WTC11 (cell line): Measurements from ENCODE around the gene MOV10. TPM values are rescaled to one million over a fixed set of nuclear protein-coding genes. Genes with fewer than 3 reads are reported as not detected.
"Not testable (repeated sequence)": the region's sequence is repeated elsewhere in the genome, so short reads cannot be mapped to it uniquely, and the experiment has no call there.

ENCODE experiments used
- ATAC-seq: fragments of 200-7000 bp; cut with Tn5 transposase; 2 replicates; pipeline ENCODE4 v1.10.0; 2021; ENCODE audit warnings: mild to moderate bottlenecking, moderate library complexity
- CTCF ChIA-PET: fragments of 300-600 bp; sonication (Branson Sonifier 250); formaldehyde crosslinking; loops from one replicate; lab custom pipeline; 2021; ENCODE audit warnings: antibody characterized with exemption; lab: Charles Lee
- POLR2A ChIA-PET: fragments of 350-600 bp; sonication (Branson Sonifier 250); formaldehyde crosslinking; loops from one replicate; lab custom pipeline; 2021; ENCODE audit warnings: antibody characterized with exemption; lab: Charles Lee
- DNase-seq: peaks from one replicate; pipeline ENCODE4 v3.0.0; 2021; ENCODE audit warnings: low spot score
- H3K27ac Mint-ChIP-seq: 2 replicates; pipeline ENCODE4 v1.8.0; 2021; ENCODE audit warnings: mixed read lengths
- H3K27me3 Mint-ChIP-seq: 2 replicates; pipeline ENCODE4 v1.8.0; 2021; ENCODE audit warnings: low read depth, mild to moderate bottlenecking, moderate library complexity, mixed read lengths
- H3K36me3 Mint-ChIP-seq: 2 replicates; pipeline ENCODE4 v1.8.0; 2021; ENCODE audit warnings: mixed read lengths
- H3K4me1 Mint-ChIP-seq: 2 replicates; pipeline ENCODE4 v1.8.0; 2022; ENCODE audit warnings: mixed read lengths
- H3K4me3 Mint-ChIP-seq: 2 replicates; pipeline ENCODE4 v1.8.0; 2021; ENCODE audit warnings: mild to moderate bottlenecking, moderate library complexity, mixed read lengths
- H3K9me3 Mint-ChIP-seq: 2 replicates; pipeline ENCODE4 v1.8.0; 2021; ENCODE audit warnings: mixed read lengths
- AFF4 ChIP-seq: sonication (generic); formaldehyde crosslinking; IDR thresholded peaks from 2 replicates; pipeline ENCODE4 v1.8.1; 2023; ENCODE audit warnings: mild to moderate bottlenecking, missing genetic modification reagents, borderline replicate concordance
- ATF1 ChIP-seq: sonication (generic); formaldehyde crosslinking; IDR thresholded peaks from 2 replicates; pipeline ENCODE4 v1.8.1; 2023; ENCODE audit warnings: mild to moderate bottlenecking, moderate library complexity, missing genetic modification reagents
- CBFB ChIP-seq: sonication (generic); formaldehyde crosslinking; IDR thresholded peaks from 2 replicates; pipeline ENCODE4 v1.8.1; 2022; ENCODE audit warnings: mild to moderate bottlenecking, low read depth, missing genetic modification reagents
- KAT7 ChIP-seq: sonication (generic); formaldehyde crosslinking; IDR thresholded peaks from 2 replicates; pipeline ENCODE4 v1.8.1; 2023; ENCODE audit warnings: missing genetic modification reagents, mild to moderate bottlenecking, borderline replicate concordance
- NFYB ChIP-seq: sonication (generic); formaldehyde crosslinking; conservative IDR thresholded peaks from 2 replicates; pipeline ENCODE4 v1.8.0; 2022; ENCODE audit warnings: low read depth, missing genetic modification reagents
- OVOL2 ChIP-seq: fragments of 250-450 bp; sonication (Bioruptor Pico); IDR thresholded peaks from 2 replicates; pipeline ENCODE4 v1.9.0; 2021; ENCODE audit warnings: mild to moderate bottlenecking, borderline replicate concordance
- RORB ChIP-seq: fragments of 250-450 bp; sonication (Bioruptor Pico); IDR thresholded peaks from 2 replicates; pipeline ENCODE4 v1.9.0; 2021; ENCODE audit warnings: mild to moderate bottlenecking
- SP1 ChIP-seq: sonication (generic); formaldehyde crosslinking; conservative IDR thresholded peaks from 2 replicates; pipeline ENCODE4 v1.8.1; 2022; ENCODE audit warnings: missing genetic modification reagents
- TCF7 ChIP-seq: sonication (generic); formaldehyde crosslinking; IDR thresholded peaks from 2 replicates; pipeline ENCODE4 v1.8.0; 2022; ENCODE audit warnings: mild to moderate bottlenecking, low read depth, missing genetic modification reagents, moderate library complexity
- ZNF232 ChIP-seq: sonication (generic); formaldehyde crosslinking; IDR thresholded peaks from 2 replicates; pipeline ENCODE4 v1.8.0; 2022; ENCODE audit warnings: mild to moderate bottlenecking, missing genetic modification reagents
- ZNF423 ChIP-seq: fragments of 250-450 bp; sonication (Bioruptor Pico); IDR thresholded peaks from 2 replicates; pipeline ENCODE4 v2.1.2; 2022; ENCODE audit warnings: mild to moderate bottlenecking, moderate library complexity
- ZSCAN18 ChIP-seq: fragments of 250-450 bp; sonication (Bioruptor Pico); IDR thresholded peaks from 2 replicates; pipeline ENCODE4 v2.1.2; 2022; ENCODE audit warnings: mild to moderate bottlenecking, moderate library complexity
- total RNA-seq: library from RNA; stranded (reverse); gene quantifications from 3 replicates; pipeline ENCODE4 v1.2.3, GENCODE V29; 2021
- TF ChIP-seq, protein P1 (sequence below): fragments of 250-450 bp; sonication (Bioruptor Pico); IDR thresholded peaks from 2 replicates; pipeline ENCODE4 v1.9.0; 2021; ENCODE audit warnings: mild to moderate bottlenecking, borderline replicate concordance
- TF ChIP-seq, protein P2 (sequence below): sonication (generic); formaldehyde crosslinking; IDR thresholded peaks from 2 replicates; pipeline ENCODE4 v1.8.0; 2023; ENCODE audit warnings: missing genetic modification reagents, mild to moderate bottlenecking, borderline replicate concordance

MOV10 gene
- total RNA-seq, 1 experiment from 2014 or later = 80.7 TPM

DNA sequence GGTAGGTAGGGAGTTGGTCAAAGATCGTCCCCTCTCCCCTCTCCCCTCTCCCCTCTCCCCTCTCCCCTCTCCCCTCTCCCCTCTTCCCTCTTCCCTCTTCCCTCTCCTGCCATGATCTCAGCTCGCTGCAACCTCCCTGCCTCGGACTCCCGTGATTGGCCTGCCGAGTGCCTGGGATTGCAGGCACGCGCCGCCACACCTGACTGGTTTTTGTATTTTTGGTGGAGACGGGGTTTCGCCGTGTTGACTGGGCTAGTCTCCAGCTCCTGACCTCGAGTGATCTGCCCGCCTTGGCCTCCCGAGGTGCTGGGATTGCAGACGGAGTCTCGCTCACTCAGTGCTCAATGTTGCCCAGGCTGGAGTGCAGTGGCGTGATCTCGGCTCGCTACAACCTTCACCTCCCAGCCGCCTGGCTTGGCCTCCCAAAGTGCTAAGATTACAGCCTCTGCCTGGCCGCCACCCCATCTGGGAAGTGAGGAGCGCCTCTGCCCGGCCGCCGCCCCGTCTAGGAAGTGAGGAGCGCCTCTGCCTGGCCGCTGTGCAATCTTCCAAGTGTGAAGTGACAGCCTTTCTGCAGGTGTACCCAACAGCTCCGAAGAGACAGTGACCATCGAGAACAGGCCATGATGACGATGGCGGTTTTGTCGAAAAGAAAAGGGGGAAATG, 54.0 kb downstream of the MOV10 start:
- POLR2A ChIA-PET, H3K4me1 Mint-ChIP-seq, H3K36me3 Mint-ChIP-seq, H3K4me3 Mint-ChIP-seq, H3K9me3 Mint-ChIP-seq, DNase-seq, H3K27ac Mint-ChIP-seq, ATAC-seq: not testable (repeated sequence)
- H3K27me3 Mint-ChIP-seq = peaks cover 33% of the 10 kb centered on the region
- CTCF ChIA-PET = interaction anchor here (0.6 to 1.4 kb wide), 3 partner anchors 9 to 130 kb away, joined by 3 to 6 read pairs (median 3); partner anchors contain the start of gene PPM1J

DNA sequence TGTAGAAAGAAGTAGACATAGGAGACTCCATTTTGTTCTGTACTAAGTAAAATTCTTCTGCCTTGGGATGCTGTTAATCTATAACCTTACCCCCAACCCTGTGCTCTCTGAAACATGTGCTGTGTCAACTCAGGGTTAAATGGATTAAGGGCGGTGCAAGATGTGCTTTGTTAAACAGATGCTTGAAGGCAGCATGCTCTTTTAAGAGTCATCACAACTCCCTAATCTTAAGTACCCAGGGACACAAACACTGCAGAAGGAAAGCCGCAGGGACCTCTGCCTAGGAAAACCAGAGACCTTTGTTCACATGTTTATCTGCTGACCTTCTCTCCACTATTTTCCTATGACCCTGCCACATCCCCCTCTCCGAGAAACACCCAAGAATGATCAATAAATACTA, 54.6 kb downstream of the MOV10 start:
- CTCF ChIA-PET = interaction anchor here (0.7 to 1.4 kb wide), 3 partner anchors 13 to 165 kb away, joined by 3 to 6 read pairs (median 4); partner anchors contain the start of gene PPM1J
- ATAC-seq, H3K4me1 Mint-ChIP-seq, H3K36me3 Mint-ChIP-seq, H3K9me3 Mint-ChIP-seq, DNase-seq, POLR2A ChIA-PET, H3K27ac Mint-ChIP-seq, H3K4me3 Mint-ChIP-seq: not testable (repeated sequence)
- H3K27me3 Mint-ChIP-seq = peaks cover 33% of the 10 kb centered on the region

- CTCF ChIA-PET = interaction anchor here (0.6 to 1.7 kb wide), 6 partner anchors 11 to 854 kb away, joined by 3 to 6 read pairs (median 3); partner anchors contain the start of gene PPM1J
- H3K4me1 Mint-ChIP-seq = peaks cover 6% of the 10 kb centered on the region; the same call in 1 of the 2 replicates
- DNase-seq (no peak), ATAC-seq (no peak)
- no peak overlapping the region for H3K27ac Mint-ChIP-seq
- POLR2A ChIA-PET = no interaction called here
- peaks cover 34% of the 10 kb centered on the region for H3K27me3 Mint-ChIP-seq
- no peaks in the 10 kb centered on the region for H3K9me3 Mint-ChIP-seq
- 0 out of 2 replicates have a peak, but pooled peaks cover 3% of the 10 kb centered on the region for H3K36me3 Mint-ChIP-seq
- H3K4me3 Mint-ChIP-seq = no peak overlapping the region
- TF ChIP-seq CBFB (CRISPR knock-in tag) = no peak
- TF ChIP-seq NFYB (CRISPR knock-in tag) = no peak
- TF ChIP-seq ATF1 (CRISPR knock-in tag) = no peak
- TF ChIP-seq SP1 (CRISPR knock-in tag) = no peak
- TF ChIP-seq, protein P1, sequence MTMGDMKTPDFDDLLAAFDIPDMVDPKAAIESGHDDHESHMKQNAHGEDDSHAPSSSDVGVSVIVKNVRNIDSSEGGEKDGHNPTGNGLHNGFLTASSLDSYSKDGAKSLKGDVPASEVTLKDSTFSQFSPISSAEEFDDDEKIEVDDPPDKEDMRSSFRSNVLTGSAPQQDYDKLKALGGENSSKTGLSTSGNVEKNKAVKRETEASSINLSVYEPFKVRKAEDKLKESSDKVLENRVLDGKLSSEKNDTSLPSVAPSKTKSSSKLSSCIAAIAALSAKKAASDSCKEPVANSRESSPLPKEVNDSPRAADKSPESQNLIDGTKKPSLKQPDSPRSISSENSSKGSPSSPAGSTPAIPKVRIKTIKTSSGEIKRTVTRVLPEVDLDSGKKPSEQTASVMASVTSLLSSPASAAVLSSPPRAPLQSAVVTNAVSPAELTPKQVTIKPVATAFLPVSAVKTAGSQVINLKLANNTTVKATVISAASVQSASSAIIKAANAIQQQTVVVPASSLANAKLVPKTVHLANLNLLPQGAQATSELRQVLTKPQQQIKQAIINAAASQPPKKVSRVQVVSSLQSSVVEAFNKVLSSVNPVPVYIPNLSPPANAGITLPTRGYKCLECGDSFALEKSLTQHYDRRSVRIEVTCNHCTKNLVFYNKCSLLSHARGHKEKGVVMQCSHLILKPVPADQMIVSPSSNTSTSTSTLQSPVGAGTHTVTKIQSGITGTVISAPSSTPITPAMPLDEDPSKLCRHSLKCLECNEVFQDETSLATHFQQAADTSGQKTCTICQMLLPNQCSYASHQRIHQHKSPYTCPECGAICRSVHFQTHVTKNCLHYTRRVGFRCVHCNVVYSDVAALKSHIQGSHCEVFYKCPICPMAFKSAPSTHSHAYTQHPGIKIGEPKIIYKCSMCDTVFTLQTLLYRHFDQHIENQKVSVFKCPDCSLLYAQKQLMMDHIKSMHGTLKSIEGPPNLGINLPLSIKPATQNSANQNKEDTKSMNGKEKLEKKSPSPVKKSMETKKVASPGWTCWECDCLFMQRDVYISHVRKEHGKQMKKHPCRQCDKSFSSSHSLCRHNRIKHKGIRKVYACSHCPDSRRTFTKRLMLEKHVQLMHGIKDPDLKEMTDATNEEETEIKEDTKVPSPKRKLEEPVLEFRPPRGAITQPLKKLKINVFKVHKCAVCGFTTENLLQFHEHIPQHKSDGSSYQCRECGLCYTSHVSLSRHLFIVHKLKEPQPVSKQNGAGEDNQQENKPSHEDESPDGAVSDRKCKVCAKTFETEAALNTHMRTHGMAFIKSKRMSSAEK (CRISPR knock-in tag) = no peak
- no peak for TF ChIP-seq KAT7 (CRISPR knock-in tag)
- no peak for TF ChIP-seq ZNF423
- TF ChIP-seq TCF7 (CRISPR knock-in tag) = no peak
- TF ChIP-seq ZNF232 = no peak
- TF ChIP-seq, all 79 proteins: peak for 0
These were observed 55.5 kb downstream of the MOV10 start for GRCh38 chr1:112729909-112730308.

GRCh38 chr1:112731451-112731850, 57.0 kb downstream of the MOV10 start:
- 0 out of 2 replicates have a peak, but pooled peaks cover 3% of the 10 kb centered on the region for H3K36me3 Mint-ChIP-seq
- DNase-seq = no peak
- H3K4me1 Mint-ChIP-seq = peaks cover 6% of the 10 kb centered on the region; the same call in 1 of the 2 replicates
- no peak for ATAC-seq
- no peaks in the 10 kb centered on the region for H3K9me3 Mint-ChIP-seq
- POLR2A ChIA-PET = no interaction called here
- no peak overlapping the region for H3K27ac Mint-ChIP-seq
- H3K27me3 Mint-ChIP-seq = peaks cover 34% of the 10 kb centered on the region
- CTCF ChIA-PET = interaction anchor here (1.5 kb wide), 1 partner anchor 13 kb away, joined by 3 read pairs; a partner anchor contains a TSS
- no peak overlapping the region for H3K4me3 Mint-ChIP-seq
- no peak for TF ChIP-seq AFF4
- no peak for TF ChIP-seq OVOL2 (CRISPR knock-in tag)
- TF ChIP-seq, protein P2, sequence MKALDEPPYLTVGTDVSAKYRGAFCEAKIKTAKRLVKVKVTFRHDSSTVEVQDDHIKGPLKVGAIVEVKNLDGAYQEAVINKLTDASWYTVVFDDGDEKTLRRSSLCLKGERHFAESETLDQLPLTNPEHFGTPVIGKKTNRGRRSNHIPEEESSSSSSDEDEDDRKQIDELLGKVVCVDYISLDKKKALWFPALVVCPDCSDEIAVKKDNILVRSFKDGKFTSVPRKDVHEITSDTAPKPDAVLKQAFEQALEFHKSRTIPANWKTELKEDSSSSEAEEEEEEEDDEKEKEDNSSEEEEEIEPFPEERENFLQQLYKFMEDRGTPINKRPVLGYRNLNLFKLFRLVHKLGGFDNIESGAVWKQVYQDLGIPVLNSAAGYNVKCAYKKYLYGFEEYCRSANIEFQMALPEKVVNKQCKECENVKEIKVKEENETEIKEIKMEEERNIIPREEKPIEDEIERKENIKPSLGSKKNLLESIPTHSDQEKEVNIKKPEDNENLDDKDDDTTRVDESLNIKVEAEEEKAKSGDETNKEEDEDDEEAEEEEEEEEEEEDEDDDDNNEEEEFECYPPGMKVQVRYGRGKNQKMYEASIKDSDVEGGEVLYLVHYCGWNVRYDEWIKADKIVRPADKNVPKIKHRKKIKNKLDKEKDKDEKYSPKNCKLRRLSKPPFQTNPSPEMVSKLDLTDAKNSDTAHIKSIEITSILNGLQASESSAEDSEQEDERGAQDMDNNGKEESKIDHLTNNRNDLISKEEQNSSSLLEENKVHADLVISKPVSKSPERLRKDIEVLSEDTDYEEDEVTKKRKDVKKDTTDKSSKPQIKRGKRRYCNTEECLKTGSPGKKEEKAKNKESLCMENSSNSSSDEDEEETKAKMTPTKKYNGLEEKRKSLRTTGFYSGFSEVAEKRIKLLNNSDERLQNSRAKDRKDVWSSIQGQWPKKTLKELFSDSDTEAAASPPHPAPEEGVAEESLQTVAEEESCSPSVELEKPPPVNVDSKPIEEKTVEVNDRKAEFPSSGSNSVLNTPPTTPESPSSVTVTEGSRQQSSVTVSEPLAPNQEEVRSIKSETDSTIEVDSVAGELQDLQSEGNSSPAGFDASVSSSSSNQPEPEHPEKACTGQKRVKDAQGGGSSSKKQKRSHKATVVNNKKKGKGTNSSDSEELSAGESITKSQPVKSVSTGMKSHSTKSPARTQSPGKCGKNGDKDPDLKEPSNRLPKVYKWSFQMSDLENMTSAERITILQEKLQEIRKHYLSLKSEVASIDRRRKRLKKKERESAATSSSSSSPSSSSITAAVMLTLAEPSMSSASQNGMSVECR (CRISPR knock-in tag) = no peak
- no peak for TF ChIP-seq ZSCAN18 (CRISPR knock-in tag)
- no peak for TF ChIP-seq RORB (CRISPR knock-in tag)
